ENCODE results near the gene GAS6.

- TF ChIP-seq SIN3A (IDR thresholded peaks at IDR 0.05; ENCODE audit: low read depth): no peak
- no peak for TF ChIP-seq FOSL1 (IDR thresholded peaks at IDR 0.05; ENCODE audit: low read depth)
- no peak for TF ChIP-seq EZH2 (IDR thresholded peaks at IDR 0.05)
- no peak for TF ChIP-seq POLR2A (IDR thresholded peaks at IDR 0.05; ENCODE audit: borderline replicate concordance, extremely low read depth, insufficient read depth, insufficient read length)
- no peak for TF ChIP-seq RAD21 (IDR thresholded peaks at IDR 0.05; ENCODE audit: low read depth)
- TF ChIP-seq SRF (IDR thresholded peaks at IDR 0.05; ENCODE audit: low read depth): no peak
- no peak for TF ChIP-seq CTCF (IDR thresholded peaks at IDR 0.05 in 2 of 3, conservative IDR thresholded peaks at IDR 0.05 in 1 of 3; ENCODE audit: borderline replicate concordance in 1 of 3, insufficient read depth in 1 of 3, low read depth in 2 of 3, low read length in 2 of 3)
Measured at GRCh38 chr13:113786262-113786841, 77.5 kb downstream of the GAS6 start.

Measured in HCT116 (cell line).